Panc1 (cell line): ENCODE results near the gene CLSTN2.

ENCODE experiments used
- CTCF ChIP-seq: fragments of 450-650 bp; IDR thresholded peaks from 2 replicates; pipeline ENCODE4 v1.5.1; 2017; ENCODE audit warnings: mild to moderate bottlenecking
- POLR2AphosphoS5 ChIP-seq: IDR thresholded peaks from 2 replicates; pipeline ENCODE4 v1.6.1; 2012; ENCODE audit warnings: mild to moderate bottlenecking, low read depth, low read length, moderate library complexity
- TCF7L2 ChIP-seq: IDR thresholded peaks from 2 replicates; pipeline ENCODE4 v1.6.1; 2011; ENCODE audit warnings: mild to moderate bottlenecking, low read depth, low read length, inconsistent platforms

- no peak for TF ChIP-seq POLR2AphosphoS5
- no peak for TF ChIP-seq CTCF
- no peak for TF ChIP-seq TCF7L2
Observed at GRCh38 chr3:140376136-140376889, 441.3 kb downstream of the CLSTN2 start.
